BLaER1 treated with 17β-estradiol and CSF1 and Interleukin-3, amounts not matched to agents 10 nM and 100 nM (cell line): ENCODE results near the gene LDB2.

Experiments used
- H3K27ac ChIP-seq, 11 experiments: shearing (Covaris generic); formaldehyde crosslinking; 2 replicates each; pipeline ENCODE4 v1.8.1; 2022
- H3K27me3 ChIP-seq, 11 experiments: shearing (Covaris generic); formaldehyde crosslinking; 2 replicates each; pipeline ENCODE4 v1.8.1; 2022
- H3K36me3 ChIP-seq, 11 experiments: shearing (Covaris generic); formaldehyde crosslinking; 2 replicates each; pipeline ENCODE4 v1.8.1; 2022
- H3K4me1 ChIP-seq, 10 experiments: shearing (Covaris generic); formaldehyde crosslinking; 2 replicates each; pipeline ENCODE4 v1.8.1; 2022
- H3K4me2 ChIP-seq, 11 experiments: shearing (Covaris generic); formaldehyde crosslinking; 2 replicates each; pipeline ENCODE4 v1.8.1; 2022
- H3K4me3 ChIP-seq, 10 experiments: shearing (Covaris generic); formaldehyde crosslinking; 2 replicates each; pipeline ENCODE4 v1.8.1; 2022
- H3K9ac ChIP-seq, 11 experiments: shearing (Covaris generic); formaldehyde crosslinking; 2 replicates each; pipeline ENCODE4 v1.8.1; 2022
- H3K9me3 ChIP-seq, 11 experiments: shearing (Covaris generic); formaldehyde crosslinking; replicated peaks in 1 of 11; 2 replicates each; pipeline ENCODE4 v1.8.1; 2022
- H4K20me1 ChIP-seq, 11 experiments: shearing (Covaris generic); formaldehyde crosslinking; 2 replicates each; pipeline ENCODE4 v1.8.1; 2022
- Cebpa-rat ChIP-seq, 11 experiments: shearing (Covaris generic); IDR thresholded peaks; 2 replicates each; pipeline ENCODE4 v1.8.1; 2022

Gene LDB2

DNA sequence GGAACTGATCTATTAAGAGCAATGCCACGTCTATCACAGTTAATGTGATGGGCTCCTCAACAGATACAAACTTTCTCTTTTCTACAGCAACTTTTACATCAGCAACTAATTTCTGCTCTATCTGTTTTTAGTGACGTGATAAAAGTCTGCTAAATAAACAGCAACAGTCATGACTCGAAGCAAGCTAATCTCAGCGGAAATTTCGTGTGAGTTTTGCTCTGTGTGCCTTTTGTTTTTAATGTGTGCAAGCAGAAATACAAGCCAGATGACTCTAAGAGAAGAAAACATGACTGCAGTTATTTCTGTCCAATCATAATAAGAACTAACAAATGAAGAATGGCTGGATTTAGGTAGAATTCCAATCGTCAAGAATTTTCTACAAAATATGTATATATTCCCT is 214.3 kb downstream of the LDB2 start:
- no peak overlapping the region for H3K4me3 ChIP-seq
- peaks cover 0 to 9% (median 0%) of the 10 kb centered on the region in 10 experiments; a peak in 7 of 20 replicates for H3K4me1 ChIP-seq
- no peaks in the 10 kb centered on the region for H3K36me3 ChIP-seq
- no peaks in the 10 kb centered on the region for H3K27me3 ChIP-seq
- TF ChIP-seq Cebpa-rat (IDR thresholded peaks at IDR 0.05) = no peak
- no peaks in the 10 kb centered on the region for H4K20me1 ChIP-seq
- no peak overlapping the region for H3K9ac ChIP-seq
- H3K27ac ChIP-seq = no peak overlapping the region
- H3K4me2 ChIP-seq = no peak overlapping the region
- H3K9me3 ChIP-seq = 0 out of 22 replicates have a peak, but pooled peaks cover 0 to 3% (median 0%) of the 10 kb centered on the region in 11 experiments

GRCh38 chr4:16682975-16683374 is 215.5 kb downstream of the LDB2 start:
- H3K4me1 ChIP-seq = peaks cover 0 to 9% (median 0%) of the 10 kb centered on the region in 10 experiments; a peak in 7 of 20 replicates
- H3K27me3 ChIP-seq = no peaks in the 10 kb centered on the region

GRCh38 chr4:16677001-16677944 is 221.2 kb downstream of the LDB2 start:
- H3K4me1 ChIP-seq = peaks cover 0 to 5% (median 0%) of the 10 kb centered on the region in 10 experiments; a peak in 2 of 20 replicates
- H3K9ac ChIP-seq = no peak overlapping the region
- H3K9me3 ChIP-seq = no peaks in the 10 kb centered on the region
- H3K36me3 ChIP-seq = no peaks in the 10 kb centered on the region
- TF ChIP-seq Cebpa-rat (IDR thresholded peaks at IDR 0.05) = no peak
- H3K27me3 ChIP-seq = no peaks in the 10 kb centered on the region
- no peaks in the 10 kb centered on the region for H4K20me1 ChIP-seq
- H3K4me2 ChIP-seq = no peak overlapping the region
- no peak overlapping the region for H3K4me3 ChIP-seq
- H3K27ac ChIP-seq = no peak overlapping the region

More at GRCh38 chr4:16682975-16683374, 215.5 kb downstream of the LDB2 start:
- no peak for TF ChIP-seq Cebpa-rat (IDR thresholded peaks at IDR 0.05)
- H3K27ac ChIP-seq = no peak overlapping the region
- H4K20me1 ChIP-seq = no peaks in the 10 kb centered on the region
- H3K4me2 ChIP-seq = no peak overlapping the region
- H3K9me3 ChIP-seq = no peaks in the 10 kb centered on the region
- H3K4me3 ChIP-seq = no peak overlapping the region
- H3K9ac ChIP-seq = no peak overlapping the region
- no peaks in the 10 kb centered on the region for H3K36me3 ChIP-seq

GRCh38 chr4:16676230-16676770 is 222.1 kb downstream of the LDB2 start:
- H3K27ac ChIP-seq = no peak overlapping the region
- H3K9me3 ChIP-seq = no peaks in the 10 kb centered on the region
- TF ChIP-seq Cebpa-rat (IDR thresholded peaks at IDR 0.05) = no peak
- no peak overlapping the region for H3K4me2 ChIP-seq
- no peak overlapping the region for H3K9ac ChIP-seq
- no peaks in the 10 kb centered on the region for H3K27me3 ChIP-seq
- no peaks in the 10 kb centered on the region for H4K20me1 ChIP-seq
- no peaks in the 10 kb centered on the region for H3K36me3 ChIP-seq
- H3K4me3 ChIP-seq = no peak overlapping the region
- H3K4me1 ChIP-seq = peaks cover 0 to 7% (median 0%) of the 10 kb centered on the region in 10 experiments; a peak in 2 of 20 replicates

- no peaks in the 10 kb centered on the region for H3K27me3 ChIP-seq
- no peaks in the 10 kb centered on the region for H3K9me3 ChIP-seq
- TF ChIP-seq Cebpa-rat (IDR thresholded peaks at IDR 0.05) = no peak
- H3K9ac ChIP-seq = no peak overlapping the region
- no peaks in the 10 kb centered on the region for H4K20me1 ChIP-seq
- H3K4me2 ChIP-seq = no peak overlapping the region
- no peak overlapping the region for H3K27ac ChIP-seq
- H3K4me3 ChIP-seq = no peak overlapping the region
- no peaks in the 10 kb centered on the region for H3K36me3 ChIP-seq
- H3K4me1 ChIP-seq = peaks cover 0 to 7% (median 0%) of the 10 kb centered on the region in 10 experiments; a peak in 2 of 20 replicates
Observed at GRCh38 chr4:16674082-16674481, 224.4 kb downstream of the LDB2 start.

- Histone ChIP-seq H3K27ac (no peak overlapping the region), H3K36me3 (no peaks in the 10 kb centered on the region), H3K27me3 (no peaks in the 10 kb centered on the region), H3K4me1 (peaks cover 0 to 7% (median 0%) of the 10 kb centered on the region in 10 experiments; a peak in 2 of 20 replicates), H3K9ac (no peak overlapping the region), H3K4me2 (no peak overlapping the region), H3K4me3 (no peak overlapping the region), H3K9me3 (no peaks in the 10 kb centered on the region), H4K20me1 (no peaks in the 10 kb centered on the region)
- no peak for TF ChIP-seq Cebpa-rat (IDR thresholded peaks at IDR 0.05)
Observed at GRCh38 chr4:16672421-16672820, 226.0 kb downstream of the LDB2 start.

DNA sequence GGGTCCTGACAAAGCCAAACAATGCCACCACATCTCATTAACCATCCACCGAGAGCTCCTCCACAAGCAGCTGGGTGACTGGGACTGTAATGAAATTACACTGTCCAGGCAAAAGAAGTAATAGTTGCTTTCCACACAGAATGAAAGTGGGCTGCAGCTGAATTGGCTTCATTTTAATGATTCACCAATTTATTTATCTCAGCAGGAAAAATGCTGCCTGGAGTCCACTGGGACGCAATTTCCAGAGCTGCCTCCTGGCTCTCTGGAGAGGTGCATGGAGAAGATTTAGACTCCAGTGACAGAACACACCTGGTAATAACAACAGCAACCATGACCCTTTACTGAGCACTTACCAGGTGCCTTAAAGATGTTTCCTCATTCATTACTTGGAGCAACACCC is 226.7 kb downstream of the LDB2 start:
- Histone ChIP-seq H3K9me3 (no peaks in the 10 kb centered on the region), H3K9ac (no peak overlapping the region), H3K4me2 (no peak overlapping the region), H3K36me3 (no peaks in the 10 kb centered on the region), H3K4me1 (peaks cover 0 to 7% (median 0%) of the 10 kb centered on the region in 10 experiments; a peak in 2 of 20 replicates), H4K20me1 (no peaks in the 10 kb centered on the region), H3K4me3 (no peak overlapping the region), H3K27ac (no peak overlapping the region), H3K27me3 (no peaks in the 10 kb centered on the region)
- no peak for TF ChIP-seq Cebpa-rat (IDR thresholded peaks at IDR 0.05)

- Histone ChIP-seq H3K4me3 (no peak overlapping the region), H3K9me3 (no peaks in the 10 kb centered on the region), H3K27me3 (no peaks in the 10 kb centered on the region), H3K4me1 (peaks cover 0 to 7% (median 0%) of the 10 kb centered on the region in 10 experiments; a peak in 2 of 20 replicates), H3K27ac (no peak overlapping the region), H3K36me3 (no peaks in the 10 kb centered on the region), H4K20me1 (no peaks in the 10 kb centered on the region), H3K9ac (no peak overlapping the region), H3K4me2 (no peak overlapping the region)
- no peak for TF ChIP-seq Cebpa-rat (IDR thresholded peaks at IDR 0.05)
Observed at GRCh38 chr4:16670727-16671126, 227.7 kb downstream of the LDB2 start.

GRCh38 chr4:16669036-16669435 is 229.4 kb downstream of the LDB2 start:
- no peak overlapping the region for H3K4me3 ChIP-seq
- no peaks in the 10 kb centered on the region for H3K27me3 ChIP-seq
- no peak for TF ChIP-seq Cebpa-rat (IDR thresholded peaks at IDR 0.05)
- H3K9me3 ChIP-seq = no peaks in the 10 kb centered on the region
- no peaks in the 10 kb centered on the region for H3K36me3 ChIP-seq
- H3K27ac ChIP-seq = no peak overlapping the region
- H4K20me1 ChIP-seq = no peaks in the 10 kb centered on the region
- H3K4me1 ChIP-seq = peaks cover 0 to 7% (median 0%) of the 10 kb centered on the region in 10 experiments; a peak in 2 of 20 replicates
- no peak overlapping the region for H3K9ac ChIP-seq
- no peak overlapping the region for H3K4me2 ChIP-seq
